H1 (cell line): ENCODE measurements around the gene TP63. TPM values are rescaled to one million over a fixed set of nuclear protein-coding genes. Genes with fewer than 3 reads are reported as not detected.

ENCODE experiments used
- CTCF ChIA-PET: fragments of 300-600 bp; sonication (Branson Sonifier 250); formaldehyde crosslinking; loops from one replicate; lab custom pipeline; 2021; ENCODE audit not compliant: partially characterized antibody; lab: Charles Lee
- POLR2A ChIA-PET: fragments of 300-600 bp; sonication (Branson Sonifier 250); formaldehyde crosslinking; loops from one replicate; lab custom pipeline; 2021; ENCODE audit warnings: inconsistent platforms; ENCODE audit not compliant: partially characterized antibody; lab: Charles Lee
- DNase-seq, 2 experiments: peaks; one replicate each; pipeline versions ENCODE4 v3.0.0 to v3.0.0-alpha.2; 2010 to 2022; ENCODE audit warnings: low spot score in 2 of 2, low read depth in 1 of 2, mixed read lengths in 1 of 2
- FAIRE-seq: peaks from 2 replicates; lab custom pipeline; 2011; peaks lifted over from hg19 to GRCh38; lab: Jason Lieb, UNC
- H2AFZ ChIP-seq: 2 replicates; pipeline ENCODE4 v1.8.1; 2012; ENCODE audit warnings: low read length, inconsistent platforms
- H2AK5ac ChIP-seq: 2 replicates; pipeline ENCODE4 v1.6.1; 2013; ENCODE audit warnings: low read depth, low read length
- H2BK120ac ChIP-seq: replicated peaks from 2 replicates; pipeline ENCODE3; 2013; ENCODE audit warnings: low read depth, low read length, inconsistent platforms
- H2BK12ac ChIP-seq: 2 replicates; pipeline ENCODE4 v1.6.1; 2013; ENCODE audit warnings: low read depth, low read length
- H2BK15ac ChIP-seq: 2 replicates; pipeline ENCODE4 v1.6.1; 2013; ENCODE audit warnings: low read length
- H2BK20ac ChIP-seq: 2 replicates; pipeline ENCODE4 v1.6.1; 2013; ENCODE audit warnings: low read length
- H2BK5ac ChIP-seq: 2 replicates; pipeline ENCODE4 v1.6.1; 2013; ENCODE audit warnings: low read depth, low read length
- H3K14ac ChIP-seq: 2 replicates; pipeline ENCODE4 v1.6.1; 2013; ENCODE audit warnings: inconsistent platforms; ENCODE audit not compliant: insufficient read length
- H3K18ac ChIP-seq: 2 replicates; pipeline ENCODE4 v1.6.1; 2013; ENCODE audit warnings: low read length; ENCODE audit errors: extremely low read depth
- H3K23ac ChIP-seq: 2 replicates; pipeline ENCODE4 v1.6.1; 2013; ENCODE audit warnings: inconsistent platforms; ENCODE audit not compliant: insufficient read length
- H3K23me2 ChIP-seq: 2 replicates; pipeline ENCODE4 v1.6.1; 2013; ENCODE audit warnings: low read depth, low read length
- H3K27ac ChIP-seq: 2 replicates; pipeline ENCODE4 v1.6.1; 2011; ENCODE audit warnings: low read depth, low read length, inconsistent platforms
- H3K27me3 ChIP-seq, 4 experiments: replicated peaks in 1 of 4; 1 replicate in 1 of 4; 2 replicates in 3 of 4; pipeline versions ENCODE4 v1.6.1 to v1.8.1; 2011 to 2013; ENCODE audit warnings: low read length in 3 of 4, mild to moderate bottlenecking in 3 of 4, inconsistent platforms in 2 of 4, mixed read lengths in 2 of 4, moderate library complexity in 1 of 4; ENCODE audit not compliant: control insufficient read depth in 3 of 4, insufficient read depth in 3 of 4; ENCODE audit errors: extremely low read depth in 1 of 4
- H3K36me3 ChIP-seq, 4 experiments: 2 replicates each; pipeline versions ENCODE4 v1.6.1 to v1.8.1; 2011 to 2013; ENCODE audit warnings: mild to moderate bottlenecking in 4 of 4, low read length in 3 of 4, moderate library complexity in 2 of 4, control low read depth in 1 of 4, inconsistent platforms in 1 of 4; ENCODE audit not compliant: insufficient read depth in 4 of 4, control insufficient read depth in 2 of 4
- H3K4ac ChIP-seq: replicated peaks from 2 replicates; pipeline ENCODE3; 2013; ENCODE audit warnings: low read length, low read depth, mixed read lengths, inconsistent platforms; ENCODE audit not compliant: insufficient read length
- H3K4me1 ChIP-seq, 4 experiments: replicated peaks in 1 of 4; 1 replicate in 1 of 4; 2 replicates in 3 of 4; pipeline versions ENCODE4 v1.6.1 to v1.8.1; 2011 to 2013; ENCODE audit warnings: low read length in 3 of 4, inconsistent platforms in 2 of 4, mixed read lengths in 1 of 4; ENCODE audit not compliant: insufficient read depth in 4 of 4, control insufficient read depth in 3 of 4
- H3K4me2 ChIP-seq, 2 experiments: 2 replicates each; pipeline versions ENCODE4 v1.6.1 to v1.8.1; 2011 to 2013; ENCODE audit warnings: low read depth in 2 of 2, low read length in 2 of 2, control low read depth in 1 of 2, inconsistent platforms in 1 of 2, mild to moderate bottlenecking in 1 of 2; ENCODE audit not compliant: insufficient read depth in 1 of 2
- H3K4me3 ChIP-seq, 4 experiments: fragments of 200-600, 300-600 bp in 1 of 4; sonication (generic), shearing (Covaris generic), sonication (Bioruptor Twin) in 1 of 4; 2 replicates each; pipeline versions ENCODE4 v1.5.1 to v1.8.1; 2011 to 2016; ENCODE audit warnings: low read length in 4 of 4, low read depth in 3 of 4, control low read depth in 2 of 4, inconsistent platforms in 2 of 4, mild to moderate bottlenecking in 2 of 4, mixed read lengths in 1 of 4, moderate library complexity in 1 of 4; ENCODE audit not compliant: insufficient read depth in 2 of 4; ENCODE audit errors: extremely low read depth in 1 of 4
- H3K56ac ChIP-seq: replicated peaks from 2 replicates; pipeline ENCODE3; 2013; ENCODE audit warnings: low read depth, mild to moderate bottlenecking, mixed read lengths, low read length, inconsistent platforms; ENCODE audit not compliant: insufficient read length
- H3K79me1 ChIP-seq: 2 replicates; pipeline ENCODE4 v1.6.1; 2013; ENCODE audit warnings: low read depth, low read length, control low read depth
- H3K79me2 ChIP-seq, 2 experiments: 2 replicates each; pipeline versions ENCODE4 v1.6.1 to v1.8.1; 2012 to 2013; ENCODE audit warnings: low read length in 2 of 2, mild to moderate bottlenecking in 2 of 2, inconsistent platforms in 1 of 2; ENCODE audit not compliant: insufficient read depth in 2 of 2, control insufficient read depth in 1 of 2
- H3K9ac ChIP-seq, 4 experiments: replicated peaks in 1 of 4; 1 replicate in 1 of 4; 2 replicates in 3 of 4; pipeline versions ENCODE4 v1.6.1 to v1.8.1; 2011 to 2013; ENCODE audit warnings: low read depth in 3 of 4, low read length in 3 of 4, control low read depth in 2 of 4, mild to moderate bottlenecking in 2 of 4, moderate library complexity in 2 of 4, inconsistent platforms in 1 of 4; ENCODE audit errors: extremely low read depth in 1 of 4
- H3K9me3 ChIP-seq, 2 experiments: 2 replicates each; pipeline versions ENCODE4 v1.6.1 to v1.8.1; 2012 to 2013; ENCODE audit warnings: mild to moderate bottlenecking in 2 of 2, moderate library complexity in 2 of 2, control low read depth in 1 of 2, inconsistent platforms in 1 of 2, low read depth in 1 of 2, low read length in 1 of 2, mixed read lengths in 1 of 2; ENCODE audit not compliant: insufficient read depth in 2 of 2
- H4K20me1 ChIP-seq, 2 experiments: replicated peaks in 1 of 2; 2 replicates each; pipeline versions ENCODE3 to v1.8.1; 2011 to 2013; ENCODE audit warnings: inconsistent platforms in 2 of 2, low read length in 2 of 2, mild to moderate bottlenecking in 1 of 2; ENCODE audit not compliant: insufficient read depth in 2 of 2, control insufficient read depth in 1 of 2
- H4K5ac ChIP-seq: 2 replicates; pipeline ENCODE4 v1.6.1; 2013; ENCODE audit warnings: low read length, low read depth, mixed read lengths, inconsistent platforms; ENCODE audit not compliant: insufficient read length
- H4K8ac ChIP-seq: 2 replicates; pipeline ENCODE4 v1.8.0; 2013; ENCODE audit warnings: mild to moderate bottlenecking, moderate library complexity, low read length, inconsistent platforms; ENCODE audit not compliant: insufficient read depth; ENCODE audit errors: extremely low read depth
- H4K91ac ChIP-seq: replicated peaks from 2 replicates; pipeline ENCODE3; 2013; ENCODE audit warnings: low read length, mixed read lengths, inconsistent platforms; ENCODE audit not compliant: insufficient read length
- ATF2 ChIP-seq: IDR thresholded peaks from 2 replicates; pipeline ENCODE4 v1.6.1; 2012; ENCODE audit warnings: low read length, inconsistent platforms
- CEBPB ChIP-seq: IDR thresholded peaks from 2 replicates; pipeline ENCODE4 v1.6.1; 2012; ENCODE audit warnings: low read depth, low read length
- CHD1 ChIP-seq: IDR thresholded peaks from 2 replicates; pipeline ENCODE4 v1.6.1; 2012; ENCODE audit warnings: low read depth, low read length, improper control_type of control experiment
- KDM4A ChIP-seq: IDR thresholded peaks from one replicate; pipeline ENCODE4 v1.7.1; 2012; ENCODE audit warnings: low read depth, mild to moderate bottlenecking, moderate library complexity, low read length, inconsistent platforms; ENCODE audit not compliant: severe bottlenecking
- RBBP5 ChIP-seq: IDR thresholded peaks from 2 replicates; pipeline ENCODE4 v1.7.1; 2012; ENCODE audit warnings: low read depth, mild to moderate bottlenecking, inconsistent platforms, low read length, moderate library complexity, borderline replicate concordance
- RFX5 ChIP-seq: IDR thresholded peaks from 2 replicates; pipeline ENCODE4 v1.6.1; 2011; ENCODE audit warnings: low read depth, low read length, improper control_type of control experiment, borderline replicate concordance
- RNF2 ChIP-seq: fragments of 200-900, 300-1000 bp; sonication (generic); IDR thresholded peaks from 2 replicates; pipeline ENCODE4 v1.7.1; 2016; ENCODE audit warnings: borderline replicate concordance, low read depth, mild to moderate bottlenecking, antibody characterized with exemption, low read length; ENCODE audit not compliant: poor library complexity, severe bottlenecking; ENCODE audit errors: missing control alignments
- SP1 ChIP-seq: IDR thresholded peaks from 2 replicates; pipeline ENCODE4 v1.6.1; 2011; ENCODE audit warnings: low read depth, low read length
- WGBS, 2 experiments: shearing (Covaris generic) in 1 of 2; methylation state at CpG; one replicate each; pipeline versions ENCODE4 v1.1.6 to v1.1.7; 2013 to 2015; ENCODE audit warnings: low lambda C conversion rate in 2 of 2, mixed read lengths in 2 of 2, inconsistent platforms in 1 of 2, low coverage in 1 of 2, missing lambda C conversion rate in 1 of 2; ENCODE audit not compliant: insufficient replicate concordance in 2 of 2, insufficient coverage in 1 of 2, insufficient read length in 1 of 2; ENCODE audit errors: extremely low coverage in 1 of 2, missing lambda C conversion rate in 1 of 2; 5-methylcytosine and 5-hydroxymethylcytosine counted together
- polyA plus RNA-seq, 7 experiments: library from polyadenylated mRNA; depleted of rRNA in 3 of 7; stranded (reverse) in 5 of 7; unstranded in 2 of 7; fragments of >200 nt in 5 of 7; fragments of 200-250 nt in 2 of 7; gene quantifications; 1 replicate in 5 of 7; 2 replicates in 1 of 7; 4 replicates in 1 of 7; pipeline versions ENCODE4 v1.2.1 to v1.2.3, GENCODE V29; 2011 to 2013; ENCODE audit warnings: missing spikeins in 2 of 7, mixed read lengths in 2 of 7
- total RNA-seq: library from RNA; stranded (reverse); fragmentation: NEBNext Ultra II Directional; extraction: Animal tissue kit (Norgen Biotek cat#: 25700); gene quantifications from 2 replicates; pipeline ENCODE4 v1.2.1, GENCODE V29; 2021

TP63 gene
- total and polyA plus RNA-seq, 2 of the 8 experiments (the other 6 are each of a cell fraction or from before 2014, with no cell fraction given): not detected

- H2BK15ac ChIP-seq: no peak overlapping the region
- POLR2A ChIA-PET: no interaction called here
- no peak for TF ChIP-seq RBBP5
- TF ChIP-seq CEBPB: no peak
- no peak for TF ChIP-seq RFX5
- no peak for TF ChIP-seq SP1
- TF ChIP-seq ATF2: no peak
- no peak for TF ChIP-seq KDM4A
- TF ChIP-seq CHD1: no peak
- no peak for TF ChIP-seq RNF2
- H4K5ac ChIP-seq: no peak overlapping the region
- no peak overlapping the region for H3K56ac ChIP-seq
- H2BK20ac ChIP-seq: no peak overlapping the region
- no peak overlapping the region for H3K4me3 ChIP-seq
- no peak overlapping the region for H4K8ac ChIP-seq
- H3K23me2 ChIP-seq: no peaks in the 10 kb centered on the region
- no peak overlapping the region for H3K18ac ChIP-seq
- H3K36me3 ChIP-seq: no peaks in the 10 kb centered on the region
- H2AK5ac ChIP-seq: no peak overlapping the region
- H3K9me3 ChIP-seq: no peaks in the 10 kb centered on the region
- no peaks in the 10 kb centered on the region for H3K79me1 ChIP-seq
- H4K91ac ChIP-seq: no peak overlapping the region
- no peak overlapping the region for H3K4me2 ChIP-seq
- DNase-seq (no peak), FAIRE-seq (no peak)
- no peak overlapping the region for H3K4ac ChIP-seq
- no peak overlapping the region for H3K9ac ChIP-seq
- H2AFZ ChIP-seq: peak overlapping the region; percentile 55; the same call in 1 of the 2 replicates
- H3K27me3 ChIP-seq: no peaks in the 10 kb centered on the region
- CTCF ChIA-PET: interaction anchor here (0.5 to 1.1 kb wide), 3 partner anchors 21 to 628 kb away, joined by 3 to 4 read pairs (median 3); no protein-coding TSS in a partner anchor
- H4K20me1 ChIP-seq: no peaks in the 10 kb centered on the region
- H2BK120ac ChIP-seq: no peak overlapping the region
- 79% methylated on average over 3 of the region's 3 CpGs; no CpG with 5 or more reads in 1 of the 2 experiments for WGBS, 2 experiments
- H2BK12ac ChIP-seq: no peak overlapping the region
- no peaks in the 10 kb centered on the region for H3K4me1 ChIP-seq
- no peak overlapping the region for H3K14ac ChIP-seq
- no peaks in the 10 kb centered on the region for H3K79me2 ChIP-seq
- no peak overlapping the region for H2BK5ac ChIP-seq
- no peak overlapping the region for H3K23ac ChIP-seq
- no peak overlapping the region for H3K27ac ChIP-seq
Observed at GRCh38 chr3:189896533-189896932, 265.3 kb downstream of the TP63 start.
